Activated T-helper 17 cell treated with anti-CD3 and anti-CD28 coated beads, Interleukin-2, amount 50 U/mL, for 72 hours (primary cell): Measurements from ENCODE around the gene ETV1. TPM values are rescaled to one million over a fixed set of nuclear protein-coding genes. Genes with fewer than 3 reads are reported as not detected.
A peak's percentile ranks its signal among the peaks of the same experiment; 100 is the strongest.

ENCODE experiments used
- ATAC-seq: fragments of 150-1000 bp; cut with Tn5 transposase; replicated peaks from 2 replicates; pipeline ENCODE4 v1.10.0; 2021; ENCODE audit warnings: mild to moderate bottlenecking, moderate library complexity
- H3K27ac Mint-ChIP-seq: one replicate; pipeline ENCODE4 v1.8.0; 2022; ENCODE audit warnings: mixed read lengths
- H3K27me3 Mint-ChIP-seq: one replicate; pipeline ENCODE4 v1.8.0; 2022; ENCODE audit warnings: mixed read lengths
- H3K36me3 Mint-ChIP-seq: one replicate; pipeline ENCODE4 v1.8.0; 2022; ENCODE audit warnings: low read depth, mild to moderate bottlenecking, mixed read lengths
- H3K4me1 Mint-ChIP-seq: one replicate; pipeline ENCODE4 v1.8.0; 2022; ENCODE audit warnings: mixed read lengths
- H3K4me3 Mint-ChIP-seq: one replicate; pipeline ENCODE4 v1.8.0; 2022; ENCODE audit warnings: mild to moderate bottlenecking, mixed read lengths
- H3K9me3 Mint-ChIP-seq: one replicate; pipeline ENCODE4 v1.8.0; 2022; ENCODE audit warnings: mixed read lengths
- total RNA-seq, 2 donors: library from RNA; stranded (reverse); gene quantifications; one replicate each; pipeline ENCODE4 v1.2.3, GENCODE V29; 2022

Gene ETV1
- total RNA-seq, 2 donors from 2014 or later, result 1.4 to 1.7 TPM

GRCh38 chr7:13898957-13899670, 90.4 kb downstream of the ETV1 start:
- H3K27me3 Mint-ChIP-seq, result no peaks in the 10 kb centered on the region
- peaks cover under 1% of the 10 kb centered on the region for H3K4me1 Mint-ChIP-seq
- ATAC-seq, result no peak
- H3K27ac Mint-ChIP-seq, result no peak overlapping the region
- no peaks in the 10 kb centered on the region for H3K36me3 Mint-ChIP-seq
- no peak overlapping the region for H3K4me3 Mint-ChIP-seq
- no peaks in the 10 kb centered on the region for H3K9me3 Mint-ChIP-seq

DNA sequence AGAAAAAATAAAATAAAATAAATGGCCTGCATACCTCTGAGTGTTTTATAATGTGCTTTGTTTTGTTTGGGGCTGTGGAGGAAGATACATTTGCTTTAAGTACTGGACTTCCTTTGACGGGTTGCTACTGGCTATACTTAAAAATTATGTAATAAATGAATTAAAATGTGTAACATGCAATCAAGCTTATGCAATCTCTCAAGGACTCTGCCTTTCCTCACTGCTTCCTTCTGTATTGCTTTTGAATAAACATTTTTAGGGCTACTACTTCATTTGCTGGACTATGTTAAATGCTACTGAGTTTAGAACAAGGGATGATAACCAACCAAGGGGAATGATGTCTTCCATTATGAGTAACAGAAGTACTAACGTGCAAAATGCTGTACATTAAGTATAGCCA, 91.6 kb downstream of the ETV1 start:
- Mint-ChIP-seq H3K9me3 (no peaks in the 10 kb centered on the region), H3K4me3 (no peak overlapping the region), H3K4me1 (no peaks in the 10 kb centered on the region), H3K36me3 (no peaks in the 10 kb centered on the region), H3K27ac (no peak overlapping the region), H3K27me3 (no peaks in the 10 kb centered on the region)
- no peak for ATAC-seq

GRCh38 chr7:13894954-13895353, 94.5 kb downstream of the ETV1 start:
- Mint-ChIP-seq H3K36me3 (no peaks in the 10 kb centered on the region), H3K27ac (no peak overlapping the region), H3K27me3 (no peaks in the 10 kb centered on the region), H3K4me3 (no peak overlapping the region), H3K9me3 (no peaks in the 10 kb centered on the region), H3K4me1 (no peaks in the 10 kb centered on the region)
- no peak for ATAC-seq

DNA sequence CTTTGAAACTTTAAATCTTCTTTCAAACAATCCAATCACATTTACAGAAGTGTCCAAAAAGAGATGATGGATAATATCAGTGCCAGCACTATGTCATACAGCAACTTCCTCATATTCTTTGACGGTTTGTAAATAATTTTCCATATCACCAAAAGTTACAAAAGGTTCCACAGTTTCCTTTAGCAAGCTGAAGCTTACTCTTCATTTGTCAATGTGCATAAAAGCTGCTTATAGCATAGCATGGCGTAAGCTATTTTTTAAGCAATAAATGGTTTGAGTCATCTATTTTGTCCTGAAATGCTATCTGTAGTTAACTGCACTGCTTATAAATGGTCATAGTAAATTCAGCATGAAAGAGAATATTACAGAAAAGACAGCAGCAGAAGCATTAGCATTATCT, 95.1 kb downstream of the ETV1 start:
- Mint-ChIP-seq H3K27ac (no peak overlapping the region), H3K36me3 (no peaks in the 10 kb centered on the region), H3K9me3 (no peaks in the 10 kb centered on the region), H3K4me3 (no peak overlapping the region), H3K4me1 (no peaks in the 10 kb centered on the region), H3K27me3 (no peaks in the 10 kb centered on the region)
- no peak for ATAC-seq

GRCh38 chr7:13890793-13891192, 98.7 kb downstream of the ETV1 start:
- H3K27ac Mint-ChIP-seq, result no peak overlapping the region
- no peaks in the 10 kb centered on the region for H3K36me3 Mint-ChIP-seq
- H3K9me3 Mint-ChIP-seq, result no peaks in the 10 kb centered on the region
- no peak overlapping the region for H3K4me3 Mint-ChIP-seq
- H3K4me1 Mint-ChIP-seq, result no peaks in the 10 kb centered on the region
- no peaks in the 10 kb centered on the region for H3K27me3 Mint-ChIP-seq
- ATAC-seq, result no peak

DNA sequence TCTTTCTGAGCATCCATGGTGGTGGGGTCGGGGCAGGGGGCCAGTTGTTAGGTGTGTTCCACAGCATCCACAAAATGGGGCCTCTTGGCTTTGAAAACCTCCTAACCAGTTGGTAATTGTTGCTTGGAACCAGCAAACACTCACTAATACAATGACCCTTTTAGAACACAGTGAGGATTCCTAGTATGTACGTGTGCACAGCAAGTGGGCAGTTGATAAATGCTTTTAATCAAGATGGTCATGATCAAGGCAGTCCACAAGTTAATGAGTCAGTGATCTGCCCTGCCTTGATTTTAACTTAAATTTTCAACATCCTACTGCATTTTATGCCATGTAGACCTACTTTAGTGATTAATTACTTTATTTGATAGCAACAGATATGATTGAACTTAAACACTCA, 103.1 kb downstream of the ETV1 start:
- ATAC-seq, result no peak
- H3K4me1 Mint-ChIP-seq, result no peaks in the 10 kb centered on the region
- no peak overlapping the region for H3K27ac Mint-ChIP-seq
- H3K4me3 Mint-ChIP-seq, result no peak overlapping the region
- no peaks in the 10 kb centered on the region for H3K9me3 Mint-ChIP-seq
- H3K36me3 Mint-ChIP-seq, result no peaks in the 10 kb centered on the region
- no peaks in the 10 kb centered on the region for H3K27me3 Mint-ChIP-seq

DNA sequence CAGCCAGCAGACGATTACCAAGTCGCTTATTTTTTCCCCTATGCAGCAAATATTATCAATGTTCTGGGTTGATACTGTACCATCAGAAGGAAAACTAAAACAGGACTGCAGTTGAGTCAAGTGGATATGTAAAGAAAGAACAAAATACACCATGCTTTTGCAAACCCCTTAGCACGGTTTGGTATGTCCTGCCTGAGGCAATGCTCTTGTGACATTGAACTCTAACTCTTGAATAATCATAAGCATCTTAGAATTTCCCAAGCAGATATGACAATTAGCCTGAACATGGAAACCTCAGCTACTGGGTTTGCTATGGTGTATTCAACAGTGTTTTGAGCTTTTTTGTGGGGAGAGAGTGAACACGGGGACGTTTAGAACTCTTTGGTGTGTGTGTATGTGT, 107.4 kb downstream of the ETV1 start:
- Mint-ChIP-seq H3K4me3 (no peak overlapping the region), H3K4me1 (no peaks in the 10 kb centered on the region), H3K9me3 (peaks cover 6% of the 10 kb centered on the region), H3K36me3 (no peaks in the 10 kb centered on the region), H3K27ac (no peak overlapping the region), H3K27me3 (no peaks in the 10 kb centered on the region)
- ATAC-seq, result no peak

GRCh38 chr7:13880789-13881188, 108.7 kb downstream of the ETV1 start:
- no peaks in the 10 kb centered on the region for H3K36me3 Mint-ChIP-seq
- H3K4me1 Mint-ChIP-seq, result no peaks in the 10 kb centered on the region
- H3K4me3 Mint-ChIP-seq, result no peak overlapping the region
- peaks cover 6% of the 10 kb centered on the region for H3K9me3 Mint-ChIP-seq
- H3K27me3 Mint-ChIP-seq, result no peaks in the 10 kb centered on the region
- no peak overlapping the region for H3K27ac Mint-ChIP-seq
- no peak for ATAC-seq

- no peak for ATAC-seq
- no peak overlapping the region for H3K4me3 Mint-ChIP-seq
- no peaks in the 10 kb centered on the region for H3K4me1 Mint-ChIP-seq
- H3K27me3 Mint-ChIP-seq, result no peaks in the 10 kb centered on the region
- no peak overlapping the region for H3K27ac Mint-ChIP-seq
- H3K36me3 Mint-ChIP-seq, result no peaks in the 10 kb centered on the region
- peaks cover 6% of the 10 kb centered on the region for H3K9me3 Mint-ChIP-seq
Observed at GRCh38 chr7:13879994-13880686, 109.3 kb downstream of the ETV1 start.

- H3K36me3 Mint-ChIP-seq, result no peaks in the 10 kb centered on the region
- H3K27me3 Mint-ChIP-seq, result no peaks in the 10 kb centered on the region
- no peak overlapping the region for H3K27ac Mint-ChIP-seq
- peaks cover 6% of the 10 kb centered on the region for H3K9me3 Mint-ChIP-seq
- no peak overlapping the region for H3K4me3 Mint-ChIP-seq
- ATAC-seq, result no peak
- H3K4me1 Mint-ChIP-seq, result no peaks in the 10 kb centered on the region
Observed at GRCh38 chr7:13879143-13879542, 110.3 kb downstream of the ETV1 start.

DNA sequence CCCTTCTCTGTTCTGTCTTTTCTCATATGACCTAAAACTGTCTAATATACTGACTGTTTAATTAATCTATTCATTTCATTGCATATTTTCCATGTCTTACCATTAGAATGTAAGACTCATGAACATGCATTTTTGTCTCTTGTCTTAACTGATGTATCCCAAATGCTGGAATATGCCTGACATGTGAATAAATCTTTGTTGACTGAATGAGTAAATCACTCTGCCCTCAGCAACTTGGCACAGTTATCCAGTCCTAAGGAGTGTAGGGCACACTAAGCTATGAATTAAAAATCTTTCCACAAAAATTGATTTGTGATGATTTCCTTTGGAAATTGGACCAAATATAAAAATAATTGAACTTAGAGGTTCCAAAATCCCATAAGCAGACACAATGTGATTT, 111.3 kb downstream of the ETV1 start:
- Mint-ChIP-seq H3K27ac (no peak overlapping the region), H3K36me3 (no peaks in the 10 kb centered on the region), H3K4me3 (no peak overlapping the region), H3K27me3 (no peaks in the 10 kb centered on the region), H3K4me1 (no peaks in the 10 kb centered on the region), H3K9me3 (peaks cover 6% of the 10 kb centered on the region)
- ATAC-seq, result no peak

- H3K36me3 Mint-ChIP-seq, result no peaks in the 10 kb centered on the region
- H3K27me3 Mint-ChIP-seq, result peaks cover under 1% of the 10 kb centered on the region
- no peaks in the 10 kb centered on the region for H3K4me1 Mint-ChIP-seq
- H3K27ac Mint-ChIP-seq, result no peak overlapping the region
- peaks cover 6% of the 10 kb centered on the region for H3K9me3 Mint-ChIP-seq
- H3K4me3 Mint-ChIP-seq, result no peak overlapping the region
- ATAC-seq, result no peak
Observed at GRCh38 chr7:13875496-13876074, 113.9 kb downstream of the ETV1 start.

DNA sequence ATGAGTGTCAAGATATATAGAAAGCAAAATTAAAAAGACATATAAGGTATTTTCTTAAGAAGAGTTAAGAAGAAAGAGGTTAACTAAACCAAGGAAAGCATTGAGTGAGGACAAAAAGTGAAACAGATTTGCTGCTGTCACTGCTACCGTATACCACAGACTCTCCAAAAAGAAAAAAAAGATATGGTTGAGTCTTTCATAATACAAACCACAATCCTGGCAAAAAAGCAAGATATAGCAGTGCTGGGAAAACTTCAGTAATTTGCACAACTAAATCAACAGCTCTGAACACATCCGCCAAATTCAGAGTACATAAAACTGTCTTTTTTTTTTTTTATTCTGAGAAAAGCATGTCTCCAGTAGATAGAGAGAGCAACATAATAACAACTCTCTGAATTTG, 114.7 kb downstream of the ETV1 start:
- peaks cover 3% of the 10 kb centered on the region for H3K27me3 Mint-ChIP-seq
- H3K27ac Mint-ChIP-seq, result no peak overlapping the region

DNA sequence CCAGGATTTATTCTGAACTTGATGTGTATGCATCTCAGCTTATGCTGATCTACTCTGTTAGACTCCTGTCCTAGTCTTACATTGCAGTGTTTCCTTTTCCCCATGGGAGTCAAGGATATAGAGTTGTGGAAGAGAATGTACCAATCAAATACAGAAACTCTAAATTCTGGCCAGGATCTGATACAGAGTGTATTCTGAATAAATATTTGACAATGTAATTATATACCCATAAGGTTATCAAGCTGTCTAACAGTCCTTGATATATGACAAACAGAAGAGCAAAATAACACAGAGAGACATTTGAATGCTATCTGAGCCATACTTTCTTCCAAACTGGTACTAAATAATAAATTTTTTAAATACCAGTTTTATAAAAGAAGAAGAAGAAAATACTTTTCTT, 116.8 kb downstream of the ETV1 start:
- peaks cover 3% of the 10 kb centered on the region for H3K27me3 Mint-ChIP-seq
- no peak overlapping the region for H3K4me3 Mint-ChIP-seq
- ATAC-seq, result no peak
- no peaks in the 10 kb centered on the region for H3K36me3 Mint-ChIP-seq
- H3K27ac Mint-ChIP-seq, result no peak overlapping the region
- H3K4me1 Mint-ChIP-seq, result no peaks in the 10 kb centered on the region
- H3K9me3 Mint-ChIP-seq, result no peaks in the 10 kb centered on the region

More for the DNA sequence above, 114.7 kb downstream of the ETV1 start:
- no peaks in the 10 kb centered on the region for H3K4me1 Mint-ChIP-seq
- no peaks in the 10 kb centered on the region for H3K36me3 Mint-ChIP-seq
- peaks cover 6% of the 10 kb centered on the region for H3K9me3 Mint-ChIP-seq
- no peak for ATAC-seq
- peak overlapping the region; percentile 14 for H3K4me3 Mint-ChIP-seq

GRCh38 chr7:13871008-13871407, 118.5 kb downstream of the ETV1 start:
- no peak for ATAC-seq
- peaks cover 3% of the 10 kb centered on the region for H3K27me3 Mint-ChIP-seq
- no peak overlapping the region for H3K27ac Mint-ChIP-seq
- no peak overlapping the region for H3K4me3 Mint-ChIP-seq
- H3K4me1 Mint-ChIP-seq, result no peaks in the 10 kb centered on the region
- no peaks in the 10 kb centered on the region for H3K9me3 Mint-ChIP-seq
- no peaks in the 10 kb centered on the region for H3K36me3 Mint-ChIP-seq
